ENCODE data around the gene HOXA10. TPM values are rescaled to one million over a fixed set of nuclear protein-coding genes. Genes with fewer than 3 reads are reported as not detected.

Gene HOXA10
- total RNA-seq, 1 experiment from 2014 or later = 9.5 TPM

- ChIA-PET POLR2A (no interaction called here), CTCF (interaction anchor here (2.8 kb wide), 1 partner anchor 11 kb away, joined by 12 read pairs; no protein-coding TSS in a partner anchor)
- H3K4me1 Mint-ChIP-seq (ENCODE audit: low read depth, unreplicated experiment) = peaks cover 17% of the 10 kb centered on the region
- peaks cover 9% of the 10 kb centered on the region; the same call in 1 of the 2 replicates for H3K4me1 ChIP-seq
- H3K4me3 Mint-ChIP-seq (ENCODE audit: unreplicated experiment) = peak overlapping the region; percentile 90
- H3K36me3 ChIP-seq (ENCODE audit: control insufficient read depth, insufficient read depth, low read length) = no peaks in the 10 kb centered on the region
- H3K9me3 ChIP-seq = no peaks in the 10 kb centered on the region
- H3K27me3 Mint-ChIP-seq (ENCODE audit: insufficient read depth, unreplicated experiment) = no peaks in the 10 kb centered on the region
- intact Hi-C loops (cut with micrococcal nuclease; ENCODE audit: unreplicated experiment) = loop anchor here (10.0 kb wide), 1 partner anchor 964 kb away; the partner anchor contains the start of genes CBX3 and HNRNPA2B1
- no peak for DNase-seq
- H3K27me3 ChIP-seq (replicated peaks; ENCODE audit: control insufficient read depth, insufficient read depth, low read length) = no peaks in the 10 kb centered on the region
- H3K4me3 ChIP-seq (ENCODE audit: low read depth, low read length) = no peak overlapping the region
- no peak for TF ChIP-seq CTCF (IDR thresholded peaks at IDR 0.05; ENCODE audit: insufficient read depth in 1 of 2, low read depth in 1 of 2, low read length in 1 of 2, severe bottlenecking in 1 of 2, unreplicated experiment in 1 of 2)
- no peak overlapping the region for H3K27ac Mint-ChIP-seq (ENCODE audit: unreplicated experiment)
- H3K36me3 Mint-ChIP-seq (ENCODE audit: insufficient read depth, unreplicated experiment) = peaks cover 21% of the 10 kb centered on the region
- no TSS peak for BruUV-seq (replicated peaks)
- H3K9me3 Mint-ChIP-seq (ENCODE audit: unreplicated experiment) = no peaks in the 10 kb centered on the region
Measured at GRCh38 chr7:27168265-27168947, 5.7 kb downstream of the HOXA10 start.

GRCh38 chr7:27167916-27168264 is 6.2 kb downstream of the HOXA10 start:
- BruUV-seq (replicated peaks) = no TSS peak
- POLR2A ChIA-PET = no interaction called here
- CTCF ChIA-PET = no interaction called here
- no peak overlapping the region for H3K4me3 Mint-ChIP-seq (ENCODE audit: unreplicated experiment)
- H3K27ac Mint-ChIP-seq (ENCODE audit: unreplicated experiment) = no peak overlapping the region
- H3K4me1 Mint-ChIP-seq (ENCODE audit: low read depth, unreplicated experiment) = peaks cover 17% of the 10 kb centered on the region
- Histone ChIP-seq H3K36me3 (ENCODE audit: control insufficient read depth, insufficient read depth, low read length) (no peaks in the 10 kb centered on the region), H3K9me3 (no peaks in the 10 kb centered on the region), H3K27me3 (replicated peaks; ENCODE audit: control insufficient read depth, insufficient read depth, low read length) (no peaks in the 10 kb centered on the region), H3K4me1 (peaks cover 9% of the 10 kb centered on the region; the same call in 1 of the 2 replicates), H3K4me3 (ENCODE audit: low read depth, low read length) (no peak overlapping the region)
- DNase-seq = no peak
- intact Hi-C loops (cut with micrococcal nuclease; ENCODE audit: unreplicated experiment) = loop anchor here (10.0 kb wide), 1 partner anchor 963 kb away; the partner anchor contains the start of genes CBX3 and HNRNPA2B1
- no peaks in the 10 kb centered on the region for H3K9me3 Mint-ChIP-seq (ENCODE audit: unreplicated experiment)
- H3K36me3 Mint-ChIP-seq (ENCODE audit: insufficient read depth, unreplicated experiment) = peaks cover 21% of the 10 kb centered on the region
- no peak for TF ChIP-seq CTCF (IDR thresholded peaks at IDR 0.05; ENCODE audit: insufficient read depth in 1 of 2, low read depth in 1 of 2, low read length in 1 of 2, severe bottlenecking in 1 of 2, unreplicated experiment in 1 of 2)
- no peaks in the 10 kb centered on the region for H3K27me3 Mint-ChIP-seq (ENCODE audit: insufficient read depth, unreplicated experiment)

GRCh38 chr7:27166531-27167505 is 7.3 kb downstream of the HOXA10 start:
- no peak overlapping the region for H3K27ac Mint-ChIP-seq (ENCODE audit: unreplicated experiment)
- intact Hi-C loops (cut with micrococcal nuclease; ENCODE audit: unreplicated experiment) = loop anchor here (10.0 kb wide), 1 partner anchor 962 kb away; the partner anchor contains the start of genes CBX3 and HNRNPA2B1
- no peak for DNase-seq
- CTCF ChIA-PET = no interaction called here
- POLR2A ChIA-PET = no interaction called here
- peak overlapping the region; percentile 78 for H3K4me3 Mint-ChIP-seq (ENCODE audit: unreplicated experiment)
- H3K36me3 Mint-ChIP-seq (ENCODE audit: insufficient read depth, unreplicated experiment) = peaks cover 16% of the 10 kb centered on the region
- Histone ChIP-seq H3K4me1 (peaks cover 5% of the 10 kb centered on the region; the same call in 1 of the 2 replicates), H3K27me3 (replicated peaks; ENCODE audit: control insufficient read depth, insufficient read depth, low read length) (no peaks in the 10 kb centered on the region), H3K36me3 (ENCODE audit: control insufficient read depth, insufficient read depth, low read length) (no peaks in the 10 kb centered on the region), H3K4me3 (ENCODE audit: low read depth, low read length) (peak overlapping the region; percentile 66), H3K9me3 (no peaks in the 10 kb centered on the region)
- BruUV-seq (replicated peaks) = no TSS peak
- H3K4me1 Mint-ChIP-seq (ENCODE audit: low read depth, unreplicated experiment) = peaks cover 12% of the 10 kb centered on the region
- H3K27me3 Mint-ChIP-seq (ENCODE audit: insufficient read depth, unreplicated experiment) = no peaks in the 10 kb centered on the region
- H3K9me3 Mint-ChIP-seq (ENCODE audit: unreplicated experiment) = no peaks in the 10 kb centered on the region
- TF ChIP-seq CTCF (IDR thresholded peaks at IDR 0.05; ENCODE audit: insufficient read depth in 1 of 2, low read depth in 1 of 2, low read length in 1 of 2, severe bottlenecking in 1 of 2, unreplicated experiment in 1 of 2) = no peak

Data from Caco-2 (cell line).